HepG2 (cell line): ENCODE measurements around the gene SDR39U1. TPM values are rescaled to one million over a fixed set of nuclear protein-coding genes. Genes with fewer than 3 reads are reported as not detected.

Experiments used
- BORCS8-MEF2B ChIP-seq: sonication (generic); formaldehyde crosslinking; IDR thresholded peaks from 2 replicates; pipeline ENCODE4 v1.8.0; 2022; ENCODE audit warnings: mild to moderate bottlenecking, missing genetic modification reagents
- FOSL1 ChIP-seq: sonication (generic); formaldehyde crosslinking; IDR thresholded peaks from 2 replicates; pipeline ENCODE4 v1.9.0; 2021; ENCODE audit warnings: missing genetic modification reagents, borderline replicate concordance
- HDAC1 ChIP-seq: sonication (generic); formaldehyde crosslinking; IDR thresholded peaks from 2 replicates; pipeline ENCODE4 v1.5.1; 2020; ENCODE audit warnings: mild to moderate bottlenecking, missing genetic modification reagents
- KIAA2018 ChIP-seq: sonication (generic); formaldehyde crosslinking; IDR thresholded peaks from 2 replicates; pipeline ENCODE4 v1.5.0; 2020; ENCODE audit warnings: mild to moderate bottlenecking, missing genetic modification reagents, borderline replicate concordance
- NR2F1 ChIP-seq, 2 experiments: fragments of 450-650 bp in 1 of 2; formaldehyde crosslinking in 1 of 2; IDR thresholded peaks; 2 replicates each; pipeline versions ENCODE4 v1.5.0 to v1.6.1; 2016 to 2020; ENCODE audit warnings: mild to moderate bottlenecking in 1 of 2, missing compliant biosample characterization in 1 of 2, missing genetic modification reagents in 1 of 2, moderate library complexity in 1 of 2
- RFX5 ChIP-seq: IDR thresholded peaks from 2 replicates; pipeline ENCODE4 v1.6.1; 2011; ENCODE audit warnings: low read depth, low read length, improper control_type of control experiment
- SIX4 ChIP-seq: sonication (generic); formaldehyde crosslinking; IDR thresholded peaks from 2 replicates; pipeline ENCODE4 v1.4.0; 2020; ENCODE audit warnings: missing genetic modification reagents
- SYNCRIP ChIP-seq: fragments of 200-400 bp; formaldehyde crosslinking; IDR thresholded peaks from 2 replicates; pipeline ENCODE4 v1.6.1; 2018; ENCODE audit warnings: mild to moderate bottlenecking, low read depth, low read length; ENCODE audit not compliant: insufficient read depth
- TAF1 ChIP-seq: sonication (generic); formaldehyde crosslinking; IDR thresholded peaks from 2 replicates; pipeline ENCODE4 v1.4.0; 2020; ENCODE audit warnings: missing genetic modification reagents
- ZMYM2 ChIP-seq: sonication (generic); formaldehyde crosslinking; IDR thresholded peaks from 2 replicates; pipeline ENCODE4 v1.8.0; 2022; ENCODE audit warnings: mild to moderate bottlenecking, missing genetic modification reagents
- ZNF20 ChIP-seq: sonication (generic); formaldehyde crosslinking; IDR thresholded peaks from 2 replicates; pipeline ENCODE4 v1.4.0; 2020; ENCODE audit warnings: mild to moderate bottlenecking, moderate library complexity, missing genetic modification reagents
- ZNF34 ChIP-seq: sonication (generic); formaldehyde crosslinking; IDR thresholded peaks from 2 replicates; pipeline ENCODE4 v1.4.0; 2020; ENCODE audit warnings: mild to moderate bottlenecking, missing genetic modification reagents, borderline replicate concordance
- ZNF513 ChIP-seq: sonication (generic); formaldehyde crosslinking; conservative IDR thresholded peaks from 2 replicates; pipeline ENCODE4 v1.5.0; 2020; ENCODE audit warnings: missing genetic modification reagents
- ZNF710 ChIP-seq: sonication (generic); formaldehyde crosslinking; IDR thresholded peaks from 2 replicates; pipeline ENCODE4 v1.5.0; 2020; ENCODE audit warnings: mild to moderate bottlenecking, missing genetic modification reagents, borderline replicate concordance
- ZNF800 ChIP-seq: sonication (generic); formaldehyde crosslinking; IDR thresholded peaks from 2 replicates; pipeline ENCODE4 v1.4.0; 2020; ENCODE audit warnings: missing genetic modification reagents
- polyA plus RNA-seq, 8 experiments: library from polyadenylated mRNA; depleted of rRNA in 3 of 8; stranded (reverse) in 7 of 8; unstranded in 1 of 8; fragments of >200 nt; fragmentation: Illumina TruSeq in 4 of 8; extraction: Trizol in 4 of 8; gene quantifications; 2 replicates each; pipeline versions ENCODE4 v1.2.1 to v1.2.3, GENCODE V29; 2011 to 2016; ENCODE audit warnings: low read depth in 4 of 8, missing spikeins in 1 of 8, mixed read lengths in 1 of 8; ENCODE audit not compliant: insufficient read depth in 1 of 8
- total RNA-seq, 5 experiments: library from RNA; depleted of rRNA; stranded (reverse); fragments of >200 nt; fragmentation: Illumina TruSeq; extraction: Trizol; gene quantifications; 2 replicates each; pipeline ENCODE4 v1.2.3, GENCODE V29; 2016; ENCODE audit warnings: low read depth in 1 of 5

The SDR39U1 gene
- total and polyA plus RNA-seq, 2 of the 13 experiments (the other 11 are each of a cell fraction or from before 2014, with no cell fraction given), result 34.4 to 129 TPM

- 0 out of 2 replicates have a peak, but pooled peaks have one; percentile 83 for TF ChIP-seq ZNF34 (CRISPR knock-in tag)
- no peak; the same call in 1 of the 2 replicates for TF ChIP-seq ZNF513 (CRISPR knock-in tag)
- TF ChIP-seq BORCS8-MEF2B, result no peak; the same call in 1 of the 2 replicates
- TF ChIP-seq SYNCRIP, result no peak
- no peak for TF ChIP-seq SIX4 (CRISPR knock-in tag)
- TF ChIP-seq HDAC1, result no peak
- no peak for TF ChIP-seq ZNF800
- no peak for TF ChIP-seq KIAA2018
- no peak; a peak in 1 of 4 replicates for TF ChIP-seq NR2F1 (CRISPR knock-in tag; IDR thresholded peaks at IDR 0.05)
- TF ChIP-seq RFX5, result no peak; the same call in 1 of the 2 replicates
- no peak for TF ChIP-seq FOSL1
- TF ChIP-seq ZNF710, result no peak; the same call in 1 of the 2 replicates
- TF ChIP-seq TAF1 (CRISPR knock-in tag), result no peak
- no peak for TF ChIP-seq ZNF20
- TF ChIP-seq ZMYM2 (CRISPR knock-in tag), result peak; percentile 57; the same call in 1 of the 2 replicates
Observed at GRCh38 chr14:24431569-24432258, 10.9 kb downstream of the SDR39U1 start (continued).
